CD4-positive, alpha-beta memory T cell (primary cell): Measurements from ENCODE around the gene C20orf204. TPM values are rescaled to one million over a fixed set of nuclear protein-coding genes. Genes with fewer than 3 reads are reported as not detected.

Experiments
- CTCF ChIA-PET: fragments of 350-600 bp; sonication (Branson Sonifier 250); formaldehyde crosslinking; loops from one replicate; lab custom pipeline; 2021; ENCODE audit warnings: inconsistent platforms; ENCODE audit not compliant: partially characterized antibody; lab: Charles Lee
- POLR2A ChIA-PET: fragments of 350-600 bp; sonication (Branson Sonifier 250); formaldehyde crosslinking; loops from one replicate; lab custom pipeline; 2021; ENCODE audit not compliant: partially characterized antibody; lab: Charles Lee
- DNase-seq, 5 donors: peaks; one replicate each; pipeline versions ENCODE4 v3.0.0 to v3.0.0-alpha.2; 2020 to 2022; ENCODE audit warnings: mixed read lengths in 1 of 5
- H3K27ac ChIP-seq: one replicate; pipeline ENCODE4 v1.7.0; 2013; ENCODE audit warnings: low read depth, low read length
- H3K27me3 ChIP-seq: 2 replicates; pipeline ENCODE4 v1.7.0; 2013; ENCODE audit warnings: mild to moderate bottlenecking, low read length, moderate library complexity; ENCODE audit not compliant: insufficient read depth
- H3K36me3 ChIP-seq: 2 replicates; pipeline ENCODE4 v1.7.0; 2013; ENCODE audit warnings: mild to moderate bottlenecking, low read length, moderate library complexity; ENCODE audit not compliant: insufficient read depth
- H3K4me1 ChIP-seq: 2 replicates; pipeline ENCODE4 v1.7.0; 2013; ENCODE audit warnings: mild to moderate bottlenecking, low read length, moderate library complexity; ENCODE audit not compliant: insufficient read depth
- H3K4me3 ChIP-seq, 2 donors: one replicate each; pipeline ENCODE4 v1.7.0; 2013; ENCODE audit warnings: low read length in 2 of 2, mild to moderate bottlenecking in 1 of 2
- H3K9me3 ChIP-seq, 2 donors: one replicate each; pipeline ENCODE4 v1.7.0; 2013; ENCODE audit warnings: low read length in 2 of 2, control low read depth in 1 of 2; ENCODE audit not compliant: control insufficient read depth in 1 of 2
- H3K27ac Mint-ChIP-seq, 7 donors: one replicate each; pipeline ENCODE4 v1.8.0; 2020 to 2021; ENCODE audit warnings: mixed read lengths in 7 of 7, mild to moderate bottlenecking in 6 of 7, inconsistent platforms in 3 of 7, moderate library complexity in 3 of 7
- H3K27me3 Mint-ChIP-seq, 2 donors: one replicate each; pipeline ENCODE4 v1.8.0; 2020 to 2021; ENCODE audit warnings: mixed read lengths in 2 of 2
- H3K36me3 Mint-ChIP-seq, 2 donors: one replicate each; pipeline ENCODE4 v1.8.0; 2020 to 2021; ENCODE audit warnings: mixed read lengths in 2 of 2, inconsistent platforms in 1 of 2, mild to moderate bottlenecking in 1 of 2
- H3K4me1 Mint-ChIP-seq, 4 donors: one replicate each; pipeline ENCODE4 v1.8.0; 2020 to 2021; ENCODE audit warnings: mixed read lengths in 4 of 4, mild to moderate bottlenecking in 1 of 4
- H3K4me3 Mint-ChIP-seq, 8 donors: one replicate each; pipeline ENCODE4 v1.8.0; 2020 to 2021; ENCODE audit warnings: mixed read lengths in 8 of 8, mild to moderate bottlenecking in 7 of 8, moderate library complexity in 6 of 8, inconsistent platforms in 3 of 8
- H3K9me3 Mint-ChIP-seq, 8 donors: one replicate each; pipeline ENCODE4 v1.8.0; 2020 to 2021; ENCODE audit warnings: mixed read lengths in 8 of 8, mild to moderate bottlenecking in 5 of 8, inconsistent platforms in 3 of 8, moderate library complexity in 1 of 8
- intact Hi-C: fragments of 100-400 bp; cut with micrococcal nuclease; formaldehyde crosslinking; loops from one replicate; pipeline ENCODE4 v1.15.1; 2023
- polyA plus RNA-seq, 2 donors: library from polyadenylated mRNA; unstranded; fragments of 300-500 nt; fragmentation: Illumina TruSeq; gene quantifications; one replicate each; pipeline ENCODE4 v1.2.3, GENCODE V29; 2021
- total RNA-seq, 2 experiments: library from RNA; stranded (reverse); gene quantifications; one replicate each; pipeline ENCODE4 v1.2.3, GENCODE V29; 2021

Gene C20orf204
- total and polyA plus RNA-seq, 4 experiments from 2014 or later, result 0.22 to 4.1 (median 3.7) TPM; not detected in 1

DNA sequence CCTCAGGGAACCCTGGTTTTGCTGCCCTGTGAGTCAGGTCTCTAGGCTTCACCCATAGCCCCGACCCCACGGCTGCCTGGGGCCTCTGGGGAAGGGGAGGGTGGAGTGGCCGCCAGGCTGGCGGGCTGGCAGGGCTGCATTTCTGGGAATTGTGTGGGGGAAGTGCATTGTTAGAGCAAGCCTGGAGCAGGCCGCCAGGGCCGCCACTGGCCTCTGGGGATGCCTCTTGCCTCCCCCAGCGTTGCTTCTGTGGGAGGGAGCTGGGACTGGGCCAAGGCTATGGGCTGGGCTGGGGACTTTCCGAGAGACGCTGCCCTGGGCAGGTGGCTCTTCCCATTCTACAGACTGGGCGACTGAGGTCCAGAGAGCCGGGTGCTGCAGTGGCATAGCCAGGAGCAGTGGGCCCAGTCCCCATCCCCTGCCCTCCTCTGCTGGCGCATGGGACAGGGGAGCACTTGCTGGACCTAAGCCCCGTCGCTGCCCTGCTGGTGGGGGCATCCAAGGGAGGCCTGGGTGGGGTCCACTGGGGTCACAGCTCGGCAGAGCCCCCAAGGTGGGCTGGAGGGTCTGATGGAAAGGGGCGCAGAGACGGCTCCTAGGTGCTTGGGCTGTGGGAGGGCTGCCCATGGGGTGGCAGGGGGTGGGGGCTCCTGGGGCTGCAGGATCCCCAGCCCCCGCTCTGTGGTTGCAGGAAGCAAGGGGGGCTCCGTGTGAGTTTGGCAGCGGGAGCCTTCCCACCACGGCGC, 20.1 kb downstream of the C20orf204 start:
- peaks cover 16% of the 10 kb centered on the region for H3K4me1 ChIP-seq
- no peak overlapping the region for H3K4me3 ChIP-seq
- H3K27ac Mint-ChIP-seq, result no peak overlapping the region
- H3K9me3 ChIP-seq, result no peaks in the 10 kb centered on the region
- POLR2A ChIA-PET, result interaction anchor here (1.4 to 1.8 kb wide), 3 partner anchors 17 to 76 kb away, joined by 4 to 14 read pairs (median 6); partner anchors contain the start of genes PRPF6 and SAMD10
- no peaks in the 10 kb centered on the region for H3K36me3 ChIP-seq
- CTCF ChIA-PET, result interaction anchor here (1.2 to 11.2 kb wide), 2 partner anchors 11 to 16 kb away, joined by 4 to 133 read pairs; partner anchors contain the start of gene C20orf204
- H3K4me3 Mint-ChIP-seq, result no peak overlapping the region
- DNase-seq, result no peak
- H3K9me3 Mint-ChIP-seq, result no peaks in the 10 kb centered on the region
- intact Hi-C loops, result no loop called here
- peaks cover 2% of the 10 kb centered on the region for H3K27me3 ChIP-seq
- H3K36me3 Mint-ChIP-seq, result no peaks in the 10 kb centered on the region
- H3K4me1 Mint-ChIP-seq, result peaks cover 3 to 17% (median 9%) of the 10 kb centered on the region in 4 donors
- no peak overlapping the region for H3K27ac ChIP-seq
- peaks cover 11 to 20% of the 10 kb centered on the region in 2 donors for H3K27me3 Mint-ChIP-seq

DNA sequence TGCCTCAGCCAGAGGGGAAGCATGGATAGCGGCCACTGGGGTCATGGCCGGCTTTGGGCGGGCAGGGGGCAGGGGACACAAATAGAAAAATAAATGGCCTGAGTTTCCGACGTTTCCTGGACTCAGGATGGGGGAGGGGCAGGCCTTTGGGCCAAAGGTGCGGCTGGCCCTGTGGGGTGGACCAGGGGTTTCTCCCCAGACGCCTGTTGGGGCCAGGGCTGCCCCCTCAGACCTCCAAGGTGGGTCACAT, 20.6 kb downstream of the C20orf204 start:
- Mint-ChIP-seq H3K9me3 (no peaks in the 10 kb centered on the region), H3K36me3 (no peaks in the 10 kb centered on the region), H3K27me3 (peaks cover 11 to 20% of the 10 kb centered on the region in 2 donors), H3K4me1 (peaks cover 3 to 17% (median 9%) of the 10 kb centered on the region in 4 donors), H3K27ac (no peak overlapping the region), H3K4me3 (no peak overlapping the region)
- no peaks in the 10 kb centered on the region for H3K27me3 ChIP-seq
- no peaks in the 10 kb centered on the region for H3K36me3 ChIP-seq
- H3K4me3 ChIP-seq, result no peak overlapping the region
- intact Hi-C loops, result no loop called here
- POLR2A ChIA-PET, result interaction anchor here (1.4 to 1.8 kb wide), 3 partner anchors 18 to 77 kb away, joined by 4 to 14 read pairs (median 6); partner anchors contain the start of genes PRPF6 and SAMD10
- CTCF ChIA-PET, result interaction anchor here (1.2 to 11.2 kb wide), 2 partner anchors 10 to 17 kb away, joined by 4 to 133 read pairs; partner anchors contain the start of gene C20orf204
- DNase-seq, result no peak
- H3K9me3 ChIP-seq, result no peaks in the 10 kb centered on the region
- H3K4me1 ChIP-seq, result peaks cover 16% of the 10 kb centered on the region
- H3K27ac ChIP-seq, result no peak overlapping the region

DNA sequence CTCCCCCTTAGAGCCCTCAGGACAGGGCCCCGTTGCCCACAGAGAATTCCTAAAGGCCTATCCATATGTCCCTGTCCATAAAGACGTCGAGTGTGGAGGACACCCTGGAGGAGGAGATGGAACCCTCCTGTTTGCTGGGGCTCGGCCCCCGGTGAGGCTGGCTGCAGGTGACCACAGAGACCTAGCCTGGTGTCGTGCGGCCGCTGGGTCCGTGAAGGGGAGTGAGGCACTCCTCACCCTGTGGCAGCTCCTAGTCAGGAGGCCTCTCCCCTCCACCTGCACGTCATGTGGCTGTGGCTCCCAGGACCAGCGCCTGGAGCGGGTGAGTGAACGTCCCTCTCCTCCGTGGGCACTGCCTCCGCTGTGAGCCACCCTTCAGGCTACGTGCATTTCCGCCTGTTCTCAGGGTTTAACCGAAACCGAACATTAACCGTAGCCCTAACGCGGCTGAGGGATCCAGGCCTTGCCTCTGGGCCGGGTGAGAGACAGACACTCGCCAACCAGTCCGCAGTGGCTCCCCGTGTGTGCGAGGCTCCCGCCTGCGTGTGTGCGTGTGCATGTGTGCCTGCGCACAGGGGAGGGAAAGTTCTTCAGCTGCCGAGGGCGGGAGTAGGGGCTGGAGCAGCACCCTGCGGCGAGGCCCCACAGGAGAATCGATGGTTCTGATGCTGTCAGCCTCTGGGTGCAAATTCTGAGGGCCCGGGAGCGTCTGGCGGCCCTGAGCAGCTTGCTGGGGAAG, 21.1 kb downstream of the C20orf204 start:
- peaks cover 6 to 17% of the 10 kb centered on the region in 2 donors for H3K27me3 Mint-ChIP-seq
- Histone ChIP-seq H3K27me3 (no peaks in the 10 kb centered on the region), H3K36me3 (no peaks in the 10 kb centered on the region), H3K27ac (no peak overlapping the region), H3K4me3 (no peak overlapping the region), H3K9me3 (no peaks in the 10 kb centered on the region), H3K4me1 (peaks cover 17% of the 10 kb centered on the region)
- CTCF ChIA-PET, result interaction anchor here (0.7 to 11.2 kb wide), 11 partner anchors 10 to 193 kb away, joined by 3 to 133 read pairs (median 6); partner anchors contain the start of genes C20orf204, OPRL1, PRPF6 and RGS19
- peaks cover 3 to 20% (median 9%) of the 10 kb centered on the region in 4 donors for H3K4me1 Mint-ChIP-seq
- no peaks in the 10 kb centered on the region for H3K9me3 Mint-ChIP-seq
- intact Hi-C loops, result loop anchor here (1.0 kb wide), 1 partner anchor 18 kb away; no protein-coding TSS in a partner anchor
- no peaks in the 10 kb centered on the region for H3K36me3 Mint-ChIP-seq
- no peak overlapping the region for H3K27ac Mint-ChIP-seq
- DNase-seq, result no peak
- POLR2A ChIA-PET, result interaction anchor here (0.6 to 1.8 kb wide), 7 partner anchors 13 to 161 kb away, joined by 3 to 14 read pairs (median 4); partner anchors contain the start of genes PRPF6 and SAMD10
- H3K4me3 Mint-ChIP-seq, result peak overlapping the region in 6 of 8 donors; percentile 35 to 64 (median 53)

DNA sequence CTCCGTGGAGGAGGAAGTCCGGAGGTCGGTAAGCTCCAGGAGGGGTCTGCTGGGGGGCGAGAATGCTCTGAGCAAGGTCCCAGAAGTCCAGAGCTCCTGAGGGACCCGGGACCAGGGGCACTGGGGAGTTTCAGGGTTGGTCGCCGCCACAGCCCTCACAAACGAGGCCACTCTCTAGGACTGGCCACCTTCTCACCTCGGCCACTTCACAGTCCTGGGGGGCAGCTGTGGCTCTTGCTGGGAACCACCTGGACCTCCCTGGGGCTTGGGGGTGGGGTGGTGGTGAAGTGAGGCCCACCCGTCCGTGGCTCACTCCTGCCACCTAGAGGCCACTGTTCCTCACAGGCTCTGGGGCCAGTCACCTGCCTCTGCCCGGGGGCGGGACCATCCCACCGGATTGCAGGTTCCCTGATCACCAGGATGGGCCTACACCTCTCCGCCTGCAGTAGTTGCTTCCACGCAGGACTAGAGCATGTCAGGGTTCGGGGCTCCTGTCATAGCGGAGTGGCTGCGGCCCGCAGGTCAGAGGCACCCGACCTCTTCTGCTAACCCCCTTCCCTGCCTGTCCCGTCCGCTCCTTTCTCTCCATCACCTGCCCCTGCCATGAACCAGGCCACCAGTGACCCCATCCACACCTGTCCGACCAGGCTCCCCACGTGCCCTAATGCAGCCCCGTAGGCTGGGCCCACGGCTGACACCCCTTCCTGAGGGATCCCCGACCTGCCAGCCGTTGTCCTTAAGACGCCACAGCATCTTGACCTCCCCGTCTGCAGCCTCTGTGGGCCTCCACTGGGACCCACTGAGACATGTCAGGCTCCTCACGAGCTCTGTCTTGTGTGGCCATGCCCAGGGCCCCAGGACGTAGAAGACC, 21.9 kb downstream of the C20orf204 start:
- ChIA-PET POLR2A (interaction anchor here (0.6 to 1.8 kb wide), 8 partner anchors 14 to 162 kb away, joined by 3 to 14 read pairs (median 4); partner anchors contain the start of genes LKAAEAR1, PRPF6 and SAMD10), CTCF (interaction anchor here (0.7 to 11.2 kb wide), 11 partner anchors 9 to 193 kb away, joined by 3 to 133 read pairs (median 6); partner anchors contain the start of genes C20orf204, OPRL1, PRPF6 and RGS19)
- H3K36me3 Mint-ChIP-seq, result no peaks in the 10 kb centered on the region
- no peak overlapping the region for H3K27ac ChIP-seq
- H3K4me3 Mint-ChIP-seq, result peak overlapping the region in 7 of 8 donors; percentile 26 to 64 (median 49)
- peak; percentile 62 to 72 (median 69) for DNase-seq
- H3K4me1 ChIP-seq, result peaks cover 25% of the 10 kb centered on the region
- peaks cover 6 to 14% of the 10 kb centered on the region in 2 donors for H3K27me3 Mint-ChIP-seq
- peaks cover 3 to 20% (median 9%) of the 10 kb centered on the region in 4 donors for H3K4me1 Mint-ChIP-seq
- peak overlapping the region in 1 of 7 donors; percentile 53 for H3K27ac Mint-ChIP-seq
- no peaks in the 10 kb centered on the region for H3K36me3 ChIP-seq
- no peak overlapping the region for H3K4me3 ChIP-seq
- H3K9me3 Mint-ChIP-seq, result no peaks in the 10 kb centered on the region
- no peaks in the 10 kb centered on the region for H3K9me3 ChIP-seq
- intact Hi-C loops, result loop anchor here (1.0 kb wide), 1 partner anchor 19 kb away; no protein-coding TSS in a partner anchor
- no peaks in the 10 kb centered on the region for H3K27me3 ChIP-seq

DNA sequence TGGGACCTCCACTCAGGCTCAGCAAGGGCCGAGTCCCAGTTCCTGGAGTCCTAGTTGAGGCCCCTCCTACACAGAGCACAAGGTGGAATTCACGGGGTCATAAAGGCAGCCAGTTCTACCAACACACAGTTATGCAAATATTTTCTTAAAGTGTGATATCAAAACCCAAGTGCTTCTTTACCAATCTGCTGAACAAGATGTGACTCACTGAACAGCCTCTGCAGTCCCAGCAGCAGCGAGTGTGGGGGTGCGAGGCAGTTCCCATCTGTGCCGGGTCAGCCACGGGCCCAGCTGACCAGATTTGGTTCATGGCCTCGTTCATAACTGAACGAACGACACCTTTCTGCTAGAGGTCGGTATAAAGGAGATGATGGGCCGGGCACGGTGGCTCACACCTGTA, 22.6 kb downstream of the C20orf204 start:
- Mint-ChIP-seq H3K4me1 (peaks cover 1 to 21% (median 10%) of the 10 kb centered on the region in 4 donors), H3K36me3 (no peaks in the 10 kb centered on the region), H3K27ac (no peak overlapping the region), H3K27me3 (peaks cover 2 to 9% of the 10 kb centered on the region in 2 donors), H3K4me3 (peak overlapping the region in 1 of 8 donors; percentile 35), H3K9me3 (no peaks in the 10 kb centered on the region)
- no peak overlapping the region for H3K27ac ChIP-seq
- H3K27me3 ChIP-seq, result no peaks in the 10 kb centered on the region
- H3K4me3 ChIP-seq, result no peak overlapping the region
- POLR2A ChIA-PET, result interaction anchor here (1.1 to 1.4 kb wide), 2 partner anchors 19 to 26 kb away, joined by 3 read pairs; partner anchors contain the start of gene LKAAEAR1
- DNase-seq, result no peak
- no peaks in the 10 kb centered on the region for H3K9me3 ChIP-seq
- no peaks in the 10 kb centered on the region for H3K36me3 ChIP-seq
- intact Hi-C loops, result no loop called here
- peaks cover 28% of the 10 kb centered on the region for H3K4me1 ChIP-seq
- CTCF ChIA-PET, result interaction anchor here (2.3 to 11.2 kb wide), 3 partner anchors 19 to 85 kb away, joined by 6 to 133 read pairs (median 47); partner anchors contain the start of genes C20orf204, PRPF6 and SAMD10

DNA sequence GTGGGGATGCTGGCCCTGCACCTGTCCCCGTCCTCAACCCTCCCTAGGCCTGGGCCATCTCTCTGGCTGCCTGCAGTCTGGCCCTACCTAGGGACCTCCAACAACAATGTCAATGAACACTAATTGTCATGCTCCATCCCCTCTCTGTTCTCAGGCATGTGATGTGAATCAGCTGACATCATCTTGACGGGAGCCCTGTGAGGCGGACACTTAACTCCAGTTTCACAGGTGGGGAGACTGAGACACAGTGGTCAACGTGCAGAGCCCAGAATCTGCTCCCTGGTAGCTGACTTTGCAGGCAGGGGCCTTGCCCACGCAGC, 26.3 kb downstream of the C20orf204 start:
- no peak overlapping the region for H3K4me3 ChIP-seq
- Mint-ChIP-seq H3K27ac (peak overlapping the region in 3 of 7 donors; percentile 48 to 72 (median 57)), H3K9me3 (peaks cover 0 to 2% (median 0%) of the 10 kb centered on the region in 8 donors), H3K36me3 (no peaks in the 10 kb centered on the region), H3K27me3 (no peaks in the 10 kb centered on the region), H3K4me1 (peaks cover 20 to 48% (median 36%) of the 10 kb centered on the region in 4 donors), H3K4me3 (peak overlapping the region in 2 of 8 donors; percentile 62 to 71)
- ChIA-PET POLR2A (interaction anchor here (0.9 to 2.3 kb wide), 11 partner anchors 9 to 524 kb away, joined by 3 to 29 read pairs (median 5); partner anchors contain the start of genes LIME1, LKAAEAR1, OPRL1 and PRPF6), CTCF (interaction anchor here (0.6 to 11.2 kb wide), 6 partner anchors 9 to 200 kb away, joined by 3 to 133 read pairs (median 3); partner anchors contain the start of genes C20orf204, OPRL1, PRPF6 and RGS19)
- no peaks in the 10 kb centered on the region for H3K27me3 ChIP-seq
- intact Hi-C loops, result loop anchor here (5.0 kb wide), 1 partner anchor 405 kb away; the partner anchor contains the start of gene RTEL1
- H3K36me3 ChIP-seq, result no peaks in the 10 kb centered on the region
- peaks cover 58% of the 10 kb centered on the region for H3K4me1 ChIP-seq
- no peak for DNase-seq
- no peaks in the 10 kb centered on the region for H3K9me3 ChIP-seq
- peak overlapping the region; percentile 59 for H3K27ac ChIP-seq
